ENCODE data around the gene ATP8A2. TPM values are rescaled to one million over a fixed set of nuclear protein-coding genes. Genes with fewer than 3 reads are reported as not detected.

The ATP8A2 gene
- total and polyA plus RNA-seq, 2 of the 4 experiments (the other 2 are of a cell fraction): 0.02 to 0.18 TPM

- no peak overlapping the region for H3K14ac ChIP-seq (replicated peaks; ENCODE audit: low read depth, low read length)
- H2BK20ac ChIP-seq (ENCODE audit: low read depth, low read length): no peak overlapping the region
- ChIA-PET POLR2A (ENCODE audit: unreplicated experiment) (no interaction called here), CTCF (no interaction called here)
- no peak overlapping the region for H4K8ac ChIP-seq (ENCODE audit: low read depth in 2 of 2, low read length in 2 of 2)
- no peaks in the 10 kb centered on the region for H3K9me3 ChIP-seq (ENCODE audit: control insufficient read depth, insufficient read depth, low read length)
- no peak overlapping the region for H2AFZ ChIP-seq (replicated peaks; ENCODE audit: low read length, poor library complexity)
- no peak overlapping the region for H3K56ac ChIP-seq (ENCODE audit: extremely low read depth, insufficient read depth, low read length)
- no peak overlapping the region for H2BK120ac ChIP-seq (ENCODE audit: low read depth, low read length)
- H3K36me3 ChIP-seq (ENCODE audit: control insufficient read depth, insufficient read depth, low read length): no peaks in the 10 kb centered on the region
- no peak for ATAC-seq (ENCODE audit: low read depth)
- no peak overlapping the region for H2BK5ac ChIP-seq (ENCODE audit: low read depth, low read length, poor library complexity, severe bottlenecking)
- H3K27ac ChIP-seq (ENCODE audit: insufficient read depth, low read length): no peak overlapping the region
- no peak overlapping the region for H3K9ac ChIP-seq (ENCODE audit: low read depth, low read length)
- H4K91ac ChIP-seq (ENCODE audit: insufficient read depth, low read depth, low read length): no peak overlapping the region
- TF ChIP-seq RCOR1 (IDR thresholded peaks at IDR 0.05; ENCODE audit: insufficient replicate concordance, low read length) (no peak), FOS (IDR thresholded peaks at IDR 0.05; ENCODE audit: low read depth, low read length) (no peak), SMC3 (IDR thresholded peaks at IDR 0.05; ENCODE audit: low read depth, low read length) (no peak), CEBPB (IDR thresholded peaks at IDR 0.05; ENCODE audit: low read depth, low read length) (no peak), MXI1 (IDR thresholded peaks at IDR 0.05; ENCODE audit: borderline replicate concordance, low read depth, low read length) (no peak), RFX5 (IDR thresholded peaks at IDR 0.05; ENCODE audit: low read depth, low read length) (no peak), BHLHE40 (IDR thresholded peaks at IDR 0.05; ENCODE audit: low read depth, low read length) (no peak), MAFK (IDR thresholded peaks at IDR 0.05; ENCODE audit: low read depth, low read length) (no peak), ELK1 (IDR thresholded peaks at IDR 0.05; ENCODE audit: borderline replicate concordance, low read depth, low read length) (no peak), USF2 (IDR thresholded peaks at IDR 0.05; ENCODE audit: low read depth, low read length) (no peak), CHD1 (IDR thresholded peaks at IDR 0.05; ENCODE audit: low read depth, low read length) (no peak), RAD21 (IDR thresholded peaks at IDR 0.05; ENCODE audit: low read length) (no peak), NFE2L2 (IDR thresholded peaks at IDR 0.05; ENCODE audit: low read depth, low read length) (no peak), MAZ (IDR thresholded peaks at IDR 0.05; ENCODE audit: borderline replicate concordance, low read depth, low read length) (no peak), POLR2A (IDR thresholded peaks at IDR 0.05; ENCODE audit: low read depth, low read length) (no peak)
- TF ChIP-seq, protein P1, sequence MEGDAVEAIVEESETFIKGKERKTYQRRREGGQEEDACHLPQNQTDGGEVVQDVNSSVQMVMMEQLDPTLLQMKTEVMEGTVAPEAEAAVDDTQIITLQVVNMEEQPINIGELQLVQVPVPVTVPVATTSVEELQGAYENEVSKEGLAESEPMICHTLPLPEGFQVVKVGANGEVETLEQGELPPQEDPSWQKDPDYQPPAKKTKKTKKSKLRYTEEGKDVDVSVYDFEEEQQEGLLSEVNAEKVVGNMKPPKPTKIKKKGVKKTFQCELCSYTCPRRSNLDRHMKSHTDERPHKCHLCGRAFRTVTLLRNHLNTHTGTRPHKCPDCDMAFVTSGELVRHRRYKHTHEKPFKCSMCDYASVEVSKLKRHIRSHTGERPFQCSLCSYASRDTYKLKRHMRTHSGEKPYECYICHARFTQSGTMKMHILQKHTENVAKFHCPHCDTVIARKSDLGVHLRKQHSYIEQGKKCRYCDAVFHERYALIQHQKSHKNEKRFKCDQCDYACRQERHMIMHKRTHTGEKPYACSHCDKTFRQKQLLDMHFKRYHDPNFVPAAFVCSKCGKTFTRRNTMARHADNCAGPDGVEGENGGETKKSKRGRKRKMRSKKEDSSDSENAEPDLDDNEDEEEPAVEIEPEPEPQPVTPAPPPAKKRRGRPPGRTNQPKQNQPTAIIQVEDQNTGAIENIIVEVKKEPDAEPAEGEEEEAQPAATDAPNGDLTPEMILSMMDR (conservative IDR thresholded peaks at IDR 0.05; ENCODE audit: low read depth, low read length): no peak
- H4K5ac ChIP-seq (ENCODE audit: low read depth, low read length): no peak overlapping the region
- intact Hi-C loops (cut with micrococcal nuclease) (no loop called here), dilution Hi-C loops (cut with HindIII; ENCODE audit: low sequenced_read_pairs, unreplicated experiment) (no loop called here), in situ Hi-C loops (cut with MboI; ENCODE audit: low sequenced_read_pairs) (no loop called here)
- no peaks in the 10 kb centered on the region for H3K9me1 ChIP-seq (ENCODE audit: insufficient read depth, low read length)
- no peak overlapping the region for H3K23ac ChIP-seq (ENCODE audit: low read depth, low read length)
- no peak for DNase-seq
- H3K4me3 ChIP-seq (ENCODE audit: insufficient read depth, low read depth, low read length): no peak overlapping the region
- no peaks in the 10 kb centered on the region for H3K27me3 ChIP-seq (ENCODE audit: control insufficient read depth, insufficient read depth, low read length)
- no peak overlapping the region for H3K4me2 ChIP-seq (ENCODE audit: low read depth, low read length)
- no peak overlapping the region for H2AK9ac ChIP-seq (replicated peaks; ENCODE audit: low read depth, low read length, poor library complexity)
- no peaks in the 10 kb centered on the region for H4K20me1 ChIP-seq (ENCODE audit: insufficient read depth, low read length)
- H2AK5ac ChIP-seq (ENCODE audit: low read depth, low read length): no peak overlapping the region
- H3K4ac ChIP-seq (ENCODE audit: low read depth, low read length): no peak overlapping the region
- H3K4me1 ChIP-seq (ENCODE audit: control insufficient read depth, insufficient read depth, low read length): no peaks in the 10 kb centered on the region
- no CpG with 5 or more reads among the region's 4 CpGs for WGBS, 2 experiments (ENCODE audit: extremely low coverage in 2 of 2, insufficient read length in 1 of 2)
- no TSS peak for BruUV-seq (replicated peaks)
- no peaks in the 10 kb centered on the region for H3K79me1 ChIP-seq (ENCODE audit: low read depth in 1 of 2, low read length in 2 of 2)
- H2BK15ac ChIP-seq (ENCODE audit: low read depth, low read length): no peak overlapping the region
- no peak overlapping the region for H3K18ac ChIP-seq (ENCODE audit: low read depth, low read length)
Observed at GRCh38 chr13:25503856-25504255, 132.1 kb downstream of the ATP8A2 start.
